K562 (cell line): ENCODE measurements around the gene CRTAP. TPM values are rescaled to one million over a fixed set of nuclear protein-coding genes. Genes with fewer than 3 reads are reported as not detected.

ENCODE experiments used
- BMI1 ChIP-seq: fragments of 150-350 bp; IDR thresholded peaks from 2 replicates; pipeline ENCODE4 v1.6.1; 2014; ENCODE audit warnings: low read length
- CAMTA2 ChIP-seq: fragments of 250-450 bp; sonication (Bioruptor Pico); conservative IDR thresholded peaks from 2 replicates; pipeline ENCODE4 v1.5.1; 2022
- E2F5 ChIP-seq: sonication (generic); formaldehyde crosslinking; IDR thresholded peaks from 2 replicates; pipeline ENCODE4 v1.8.0; 2022; ENCODE audit warnings: mild to moderate bottlenecking, missing genetic modification reagents
- FOXA3 ChIP-seq, 2 experiments: fragments of 450-650 bp in 1 of 2; sonication (generic) in 1 of 2; formaldehyde crosslinking; IDR thresholded peaks in 1 of 2; conservative IDR thresholded peaks in 1 of 2; 2 replicates each; pipeline versions ENCODE4 v1.4.0 to v1.8.0; 2020 to 2022; ENCODE audit warnings: mild to moderate bottlenecking in 2 of 2, missing genetic modification reagents in 1 of 2
- FOXK1 ChIP-seq: sonication (generic); formaldehyde crosslinking; IDR thresholded peaks from 2 replicates; pipeline ENCODE4 v1.8.0; 2022; ENCODE audit warnings: missing genetic modification reagents, mild to moderate bottlenecking, borderline replicate concordance
- GATA2 ChIP-seq: sonication (generic); formaldehyde crosslinking; IDR thresholded peaks from 2 replicates; pipeline ENCODE4 v1.4.0; 2020; ENCODE audit warnings: mild to moderate bottlenecking, missing genetic modification reagents
- HDAC8 ChIP-seq: fragments of 450-650 bp; IDR thresholded peaks from 2 replicates; pipeline ENCODE4 v1.6.1; 2016; ENCODE audit warnings: mild to moderate bottlenecking, missing genetic modification characterization, moderate library complexity, missing compliant biosample characterization
- HIVEP1 ChIP-seq: fragments of 250-450 bp; sonication (Bioruptor Pico); IDR thresholded peaks from 2 replicates; pipeline ENCODE4 v1.4.0; 2020; ENCODE audit warnings: mild to moderate bottlenecking
- HSF4 ChIP-seq: fragments of 250-450 bp; sonication (Bioruptor Pico); IDR thresholded peaks from 2 replicates; pipeline ENCODE4 v2.1.2; 2022; ENCODE audit warnings: mild to moderate bottlenecking, moderate library complexity, borderline replicate concordance
- KDM1A ChIP-seq, 2 experiments: fragments of 450-650 bp; IDR thresholded peaks; 2 replicates each; pipeline ENCODE4 v1.6.1; 2016; ENCODE audit warnings: mild to moderate bottlenecking in 2 of 2
- KDM5B ChIP-seq: fragments of 200-600 bp; sonication (generic); IDR thresholded peaks from 2 replicates; pipeline ENCODE4 v1.6.1; 2012; ENCODE audit warnings: low read depth, mild to moderate bottlenecking, moderate library complexity, low read length, control low read depth, inconsistent platforms; ENCODE audit not compliant: insufficient replicate concordance
- LARP7 ChIP-seq: fragments of 450-650 bp; IDR thresholded peaks from 2 replicates; pipeline ENCODE4 v1.6.1; 2016
- LCOR ChIP-seq: sonication (generic); formaldehyde crosslinking; IDR thresholded peaks from 2 replicates; pipeline ENCODE4 v1.8.0; 2022; ENCODE audit warnings: mild to moderate bottlenecking, missing genetic modification reagents
- MNT ChIP-seq, 2 experiments: fragments of 450-650 bp; conservative IDR thresholded peaks; 2 replicates each; pipeline ENCODE4 v1.6.1; 2017; ENCODE audit warnings: mild to moderate bottlenecking in 2 of 2, moderate library complexity in 2 of 2
- NCOA6 ChIP-seq: fragments of 450-650 bp; IDR thresholded peaks from 2 replicates; pipeline ENCODE4 v1.6.1; 2017; ENCODE audit warnings: mild to moderate bottlenecking
- NR2C2 ChIP-seq, 2 experiments: fragments of 200-800 bp in 1 of 2; sonication (Bioruptor generic) in 1 of 2; sonication (generic) in 1 of 2; formaldehyde crosslinking in 1 of 2; IDR thresholded peaks; 2 replicates each; pipeline versions ENCODE4 v1.6.1 to v1.8.0; 2016 to 2022; ENCODE audit warnings: mild to moderate bottlenecking in 1 of 2, missing compliant biosample characterization in 1 of 2, missing genetic modification characterization in 1 of 2, missing genetic modification reagents in 1 of 2
- PRPF4 ChIP-seq: fragments of 200-400 bp; formaldehyde crosslinking; IDR thresholded peaks from one replicate; pipeline ENCODE4 v1.6.1; 2017; ENCODE audit warnings: low read length, low read depth, mild to moderate bottlenecking; ENCODE audit not compliant: insufficient read depth, poor library complexity, severe bottlenecking
- SMARCE1 ChIP-seq: fragments of 450-650 bp; IDR thresholded peaks from 2 replicates; pipeline ENCODE4 v1.7.1; 2016; ENCODE audit warnings: mild to moderate bottlenecking
- SP1 ChIP-seq: sonication (generic); formaldehyde crosslinking; IDR thresholded peaks from 2 replicates; pipeline ENCODE4 v1.8.1; 2022; ENCODE audit warnings: mild to moderate bottlenecking, missing genetic modification reagents
- SREBF1 ChIP-seq: fragments of 150-350 bp; IDR thresholded peaks from 2 replicates; pipeline ENCODE4 v1.6.1; 2014; ENCODE audit warnings: antibody characterized with exemption, low read depth, low read length, borderline replicate concordance
- STAT5A ChIP-seq: IDR thresholded peaks from 2 replicates; pipeline ENCODE4 v1.6.1; 2012; ENCODE audit warnings: low read length, inconsistent platforms, borderline replicate concordance
- TAF1 ChIP-seq: IDR thresholded peaks from 2 replicates; pipeline ENCODE4 v1.6.1; 2011; ENCODE audit warnings: mild to moderate bottlenecking, low read length, moderate library complexity; ENCODE audit not compliant: insufficient read depth, control insufficient read depth, severe bottlenecking; ENCODE audit errors: extremely low read depth
- TAL1 ChIP-seq: fragments of 450-650 bp; IDR thresholded peaks from 2 replicates; pipeline ENCODE4 v1.6.1; 2016; ENCODE audit warnings: mild to moderate bottlenecking
- TEAD2 ChIP-seq: fragments of 450-650 bp; IDR thresholded peaks from 2 replicates; pipeline ENCODE4 v1.6.1; 2016; ENCODE audit warnings: missing genetic modification characterization, control low read depth, missing compliant biosample characterization
- ZBTB17 ChIP-seq: fragments of 450-650 bp; formaldehyde crosslinking; IDR thresholded peaks from 2 replicates; pipeline ENCODE4 v1.4.0; 2020; ENCODE audit warnings: mild to moderate bottlenecking
- ZEB2 ChIP-seq: fragments of 450-650 bp; IDR thresholded peaks from 2 replicates; pipeline ENCODE4 v1.6.1; 2016
- ZNF23 ChIP-seq: fragments of 250-450 bp; sonication (Bioruptor Pico); IDR thresholded peaks from 2 replicates; pipeline ENCODE4 v1.4.0; 2020; ENCODE audit warnings: mild to moderate bottlenecking
- ZNF277 ChIP-seq: fragments of 250-450 bp; sonication (Bioruptor Pico); IDR thresholded peaks from 2 replicates; pipeline ENCODE4 v1.8.0; 2022; ENCODE audit warnings: inconsistent platforms, mild to moderate bottlenecking, moderate library complexity, borderline replicate concordance
- polyA plus RNA-seq, 8 experiments: library from polyadenylated mRNA; depleted of rRNA in 4 of 8; stranded (reverse) in 5 of 8; unstranded in 3 of 8; fragments of >200 nt; fragmentation: Nextera tagmentation in 2 of 8; fragmentation: Illumina TruSeq in 1 of 8; extraction: Ambion mirVana in 2 of 8; extraction: Trizol in 1 of 8; gene quantifications; 2 replicates each; pipeline versions ENCODE4 v1.2.1 to v1.2.3, GENCODE V29; 2011 to 2014; ENCODE audit warnings: inconsistent platforms in 1 of 8, missing spikeins in 1 of 8
- total RNA-seq, 7 experiments: library from RNA; depleted of rRNA in 6 of 7; stranded (reverse); fragments of >200 nt in 6 of 7; fragmentation: Illumina TruSeq in 2 of 7; extraction: Trizol in 2 of 7; gene quantifications; 2 replicates each; pipeline versions ENCODE4 v1.2.1 to v1.2.3, GENCODE V29; 2011 to 2021; ENCODE audit warnings: low replicate concordance in 1 of 7

Gene CRTAP
- total and polyA plus RNA-seq, 9 of the 15 experiments (the other 6 are each of a cell fraction or from before 2014, with no cell fraction given), result 10.0 to 121 (median 53.0) TPM

- no peak for TF ChIP-seq TAF1
- peak; percentile 54; the same call in 1 of the 2 replicates for TF ChIP-seq TAL1
- no peak for TF ChIP-seq CAMTA2 (CRISPR knock-in tag)
- TF ChIP-seq ZNF23 (CRISPR knock-in tag), result no peak
- TF ChIP-seq BMI1, result no peak
- TF ChIP-seq ZNF277 (CRISPR knock-in tag), result no peak
- no peak for TF ChIP-seq HIVEP1 (CRISPR knock-in tag)
- no peak for TF ChIP-seq TEAD2 (tag)
- no peak; the same call in 1 of the 2 replicates for TF ChIP-seq STAT5A
- TF ChIP-seq E2F5 (CRISPR knock-in tag), result 0 out of 2 replicates have a peak, but pooled peaks have one; percentile 25
- no peak for TF ChIP-seq FOXA3 (CRISPR knock-in tag; conservative IDR thresholded peaks at IDR 0.05 in 1 of 2, IDR thresholded peaks at IDR 0.05 in 1 of 2)
- TF ChIP-seq KDM5B, result no peak
- no peak for TF ChIP-seq HDAC8 (tag)
- no peak for TF ChIP-seq NCOA6
- peak in 1 of 2 experiments; percentile 47; a peak in 1 of 4 replicates for TF ChIP-seq KDM1A (IDR thresholded peaks at IDR 0.05)
- no peak for TF ChIP-seq LARP7
- no peak for TF ChIP-seq HSF4
- TF ChIP-seq ZEB2, result no peak
- TF ChIP-seq GATA2, result peak; percentile 66
- TF ChIP-seq NR2C2 (CRISPR knock-in tag; IDR thresholded peaks at IDR 0.05), result no peak
- no peak for TF ChIP-seq NR2C2 (tag; IDR thresholded peaks at IDR 0.05)
- TF ChIP-seq ZBTB17, result no peak
- TF ChIP-seq SP1 (CRISPR knock-in tag), result 0 out of 2 replicates have a peak, but pooled peaks have one; percentile 20
- no peak for TF ChIP-seq PRPF4
- TF ChIP-seq FOXK1 (CRISPR knock-in tag), result no peak
- TF ChIP-seq SREBF1, result no peak
- peak; percentile 83 for TF ChIP-seq LCOR (CRISPR knock-in tag)
- no peak for TF ChIP-seq SMARCE1
- no peak for TF ChIP-seq MNT (conservative IDR thresholded peaks at IDR 0.05)
Observed at GRCh38 chr3:33091746-33092145, 22.1 kb upstream of the CRTAP start (continued).
